GM21390 (cell line): ENCODE data around the gene CRYBG1.
"Not testable (repeated sequence)": the region's sequence is repeated elsewhere in the genome, so short reads cannot be mapped to it uniquely, and the experiment has no call there.

ENCODE experiments used
- ATAC-seq: cut with Tn5 transposase; IDR thresholded peaks from one replicate; pipeline ENCODE4 v1.9.1; 2021; ENCODE audit not compliant: unreplicated experiment

CRYBG1 gene

DNA sequence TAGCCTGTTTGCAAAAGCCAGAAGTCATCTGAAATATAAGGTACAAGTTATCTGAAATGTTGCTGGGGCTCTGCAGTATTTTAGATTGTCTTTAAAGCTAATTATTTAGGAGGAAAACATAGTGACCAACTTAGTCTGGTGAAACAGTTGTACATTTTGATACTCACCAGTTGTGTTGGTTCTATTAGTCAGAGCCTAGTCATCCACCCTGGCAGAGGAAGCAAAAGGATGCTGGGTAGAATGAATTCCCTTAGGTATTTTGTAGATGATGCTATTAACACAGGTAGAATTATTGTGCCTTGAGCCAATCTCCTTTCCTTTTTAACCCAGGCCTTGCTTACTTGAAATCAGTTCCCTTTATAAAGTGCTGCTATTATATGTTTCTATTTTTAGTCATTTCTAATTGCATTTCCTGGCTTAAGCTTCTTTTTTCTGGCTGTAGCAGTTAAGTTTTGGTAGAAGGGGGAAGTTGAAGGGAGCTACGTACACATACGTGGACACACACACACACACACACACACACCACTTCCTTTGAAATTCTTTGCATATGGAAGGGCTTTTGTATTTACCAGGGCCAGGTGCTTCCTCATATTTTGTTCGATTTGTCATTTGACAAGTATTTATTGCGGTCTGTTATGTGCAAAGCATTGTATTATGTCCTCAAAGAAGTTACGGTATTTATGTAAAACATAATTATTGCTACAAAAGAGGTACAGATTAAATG is 186.3 kb downstream of the CRYBG1 start:
- no peak for ATAC-seq

- ATAC-seq: no peak
Observed at GRCh38 chr6:106547601-106548453, 187.3 kb downstream of the CRYBG1 start.

GRCh38 chr6:106548926-106549455 is 188.5 kb downstream of the CRYBG1 start:
- not testable (repeated sequence) for ATAC-seq

- no peak for ATAC-seq
Observed at GRCh38 chr6:106549521-106549920, 189.0 kb downstream of the CRYBG1 start.

- no peak for ATAC-seq
Observed at GRCh38 chr6:106551155-106551554, 190.6 kb downstream of the CRYBG1 start.

DNA sequence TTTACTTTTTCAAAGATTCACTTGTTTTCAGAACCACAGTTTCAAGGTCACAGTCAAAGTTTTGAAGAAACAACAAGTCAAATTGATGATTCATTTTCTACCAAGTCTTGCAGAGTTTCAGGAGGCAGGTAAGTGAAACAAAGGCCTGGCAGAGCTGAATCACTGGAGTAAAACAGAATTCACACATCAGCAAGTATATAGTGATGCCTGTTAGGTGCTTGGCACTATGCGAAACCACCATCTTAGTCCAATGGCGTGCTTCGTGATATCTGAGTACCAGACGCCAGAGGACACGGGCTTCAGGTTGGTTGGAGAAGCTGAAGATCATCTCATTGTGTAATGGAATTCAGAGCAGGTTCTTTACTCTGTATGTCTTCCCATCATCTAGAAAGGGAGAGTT is 192.9 kb downstream of the CRYBG1 start:
- ATAC-seq: no peak

DNA sequence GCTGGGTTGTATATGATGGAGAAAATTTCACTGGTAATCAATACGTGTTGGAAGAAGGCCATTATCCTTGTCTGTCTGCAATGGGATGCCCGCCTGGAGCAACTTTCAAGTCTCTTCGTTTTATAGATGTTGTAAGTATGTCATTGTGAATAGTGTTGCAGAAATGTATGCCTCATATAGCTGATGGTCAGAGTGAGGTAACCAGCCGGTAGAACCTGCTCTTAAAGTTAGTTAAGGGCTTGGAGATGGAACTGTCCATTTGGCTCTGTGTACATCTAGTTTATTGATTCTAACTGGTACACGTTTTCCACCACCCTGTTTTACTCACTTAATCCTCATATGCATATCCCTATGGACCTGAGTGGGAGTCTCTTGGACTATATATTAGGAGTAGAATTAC is 195.2 kb downstream of the CRYBG1 start:
- no peak for ATAC-seq

DNA sequence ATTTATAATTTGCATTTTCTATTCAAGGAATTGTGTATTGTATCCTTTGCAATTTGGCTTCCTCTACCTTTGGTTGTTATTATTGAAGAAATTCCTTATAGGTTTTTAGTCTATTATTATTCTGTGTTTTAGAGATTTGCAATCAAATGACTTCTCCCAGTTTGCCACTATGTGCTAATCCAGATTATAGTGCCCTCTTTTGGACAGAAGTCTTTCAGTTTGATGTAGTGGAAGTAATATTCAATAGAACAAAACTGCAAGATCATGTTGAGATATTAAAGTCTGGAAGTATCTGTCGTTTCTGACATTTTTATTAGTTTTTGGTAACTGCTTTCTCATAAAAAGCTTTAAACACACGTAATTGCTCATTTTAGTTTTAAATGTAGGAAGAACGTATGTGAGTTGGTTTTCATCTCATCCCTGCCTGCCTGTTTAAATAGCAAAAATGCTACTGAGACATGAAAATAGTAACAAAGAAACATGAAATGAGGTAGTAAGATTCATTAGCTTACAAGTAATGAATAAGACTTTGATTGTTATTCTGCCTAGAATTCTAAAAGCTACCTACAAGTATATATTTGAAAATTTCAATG is 195.9 kb downstream of the CRYBG1 start:
- no peak for ATAC-seq

DNA sequence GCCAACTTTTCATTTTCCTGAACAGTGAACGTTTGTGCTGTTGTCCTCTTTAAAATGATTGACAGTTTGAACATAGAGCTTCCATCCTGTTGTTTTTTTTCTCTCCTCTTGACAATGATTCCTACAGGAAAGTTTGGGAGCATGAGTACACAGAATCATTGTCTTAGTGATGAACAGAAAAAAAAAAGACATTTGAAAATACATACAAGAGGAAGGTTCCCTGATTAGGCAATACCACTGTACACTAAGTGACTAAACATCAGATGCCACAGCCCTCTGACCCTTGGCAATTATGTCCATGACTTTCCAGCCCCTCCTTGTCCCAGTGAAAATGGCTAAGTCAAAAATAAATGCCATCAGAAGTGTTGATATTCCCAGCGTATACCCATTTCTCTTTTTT is 197.3 kb downstream of the CRYBG1 start:
- ATAC-seq: no peak

- no peak for ATAC-seq
Observed at GRCh38 chr6:106558364-106558763, 197.8 kb downstream of the CRYBG1 start.

DNA sequence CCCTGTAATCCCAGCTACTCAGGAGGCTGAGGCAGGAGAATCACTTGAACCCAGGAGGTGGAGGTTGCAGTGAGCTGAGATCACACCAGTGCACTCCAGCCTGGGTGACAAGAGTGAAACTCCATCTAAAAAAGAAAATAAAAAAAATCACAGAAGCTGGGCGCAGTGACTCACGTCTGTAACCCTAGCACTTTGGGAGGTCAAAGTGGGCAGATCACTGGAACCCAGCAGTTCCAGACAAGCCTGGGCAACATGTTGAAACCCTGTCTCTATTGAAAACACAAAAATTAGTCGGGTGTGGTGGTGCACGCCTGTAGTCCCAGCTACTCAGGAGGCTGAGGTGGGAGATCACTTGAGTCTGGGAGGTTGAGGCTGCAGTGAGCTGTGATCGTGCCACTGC is 199.1 kb downstream of the CRYBG1 start:
- ATAC-seq: not testable (repeated sequence)

DNA sequence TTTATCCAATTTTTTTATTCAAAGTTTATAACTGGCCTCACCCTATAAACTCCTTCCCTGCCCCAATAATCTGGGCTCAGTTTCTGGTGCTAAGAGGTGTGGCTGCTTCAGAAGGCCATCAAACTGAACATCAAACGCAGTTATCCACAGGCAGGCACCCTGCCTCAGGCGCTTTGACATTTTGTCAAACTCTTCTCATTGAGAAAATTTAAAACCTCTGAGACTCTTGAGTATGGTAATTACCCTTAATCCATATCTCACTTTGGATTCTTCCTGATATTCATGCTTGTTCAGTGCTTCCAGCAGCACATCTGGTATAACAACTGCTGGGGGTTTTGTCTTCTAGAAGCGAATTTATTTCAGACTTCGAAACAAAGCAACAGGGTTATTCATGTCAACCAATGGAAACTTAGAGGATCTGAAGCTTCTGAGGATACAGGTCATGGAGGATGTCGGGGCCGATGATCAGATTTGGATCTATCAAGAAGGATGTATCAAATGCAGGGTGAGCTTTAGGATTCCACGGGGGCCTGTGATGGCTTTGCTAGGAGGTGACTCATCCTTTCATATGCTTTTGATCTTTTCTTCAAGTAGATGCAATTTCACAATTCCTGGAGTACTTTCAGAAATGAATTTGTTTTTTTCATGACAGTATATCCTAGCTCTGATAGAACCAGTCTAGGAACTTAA is 200.6 kb downstream of the CRYBG1 start:
- no peak for ATAC-seq

DNA sequence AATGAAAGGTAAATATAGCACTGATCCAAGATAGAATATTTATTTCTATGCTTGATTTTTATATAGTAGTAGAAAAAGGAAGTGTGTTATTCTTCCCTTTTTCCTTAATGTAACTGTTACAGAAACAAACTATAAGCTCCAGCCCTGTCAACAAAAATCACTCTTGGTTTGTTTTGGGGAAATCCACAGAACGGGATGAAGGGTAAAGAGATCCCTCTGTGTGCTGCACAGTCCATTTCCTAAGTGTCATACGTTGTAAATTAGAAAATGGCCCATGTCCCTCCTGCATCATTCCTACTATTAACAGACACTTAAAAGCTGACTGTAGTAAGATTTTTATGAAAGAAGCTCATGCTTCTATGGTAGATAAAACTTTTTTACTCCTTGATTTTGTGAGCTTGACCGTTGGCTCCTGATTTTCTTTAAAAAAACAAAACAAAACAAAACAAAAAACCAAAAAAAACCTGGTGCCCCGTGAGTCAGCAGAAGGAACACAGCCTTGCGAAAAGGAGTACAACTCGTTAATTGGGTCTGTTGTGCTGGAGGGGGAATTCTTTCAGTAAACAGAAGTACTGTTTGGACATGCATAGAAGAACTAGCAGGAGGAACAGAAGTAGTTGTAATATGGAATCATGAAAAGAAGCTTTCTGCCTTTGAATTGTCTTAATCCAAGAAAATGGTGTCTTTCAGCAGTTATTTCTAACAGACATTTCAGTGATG is 201.3 kb downstream of the CRYBG1 start:
- ATAC-seq: no peak

GRCh38 chr6:106563614-106564013 is 203.1 kb downstream of the CRYBG1 start:
- no peak for ATAC-seq

GRCh38 chr6:106564476-106564875 is 204.0 kb downstream of the CRYBG1 start:
- ATAC-seq: no peak

DNA sequence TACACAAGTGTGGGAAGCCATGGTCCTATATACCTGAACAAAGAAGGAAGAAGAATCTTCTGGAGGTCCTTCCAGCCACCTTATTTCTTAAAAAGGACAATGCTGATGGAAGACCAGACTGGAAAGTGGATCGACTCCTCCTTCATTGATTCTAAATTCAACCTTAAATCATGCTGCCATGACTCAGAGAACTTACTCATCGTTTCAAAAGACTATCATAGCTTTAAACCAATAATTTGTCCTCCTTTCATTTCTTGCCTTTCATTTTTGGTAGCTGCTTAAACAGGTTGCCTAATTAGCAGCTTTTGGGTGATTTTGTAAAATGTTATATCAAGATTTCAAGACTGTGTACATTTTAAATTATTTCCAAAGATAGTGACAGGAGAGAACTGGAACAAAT is 208.0 kb downstream of the CRYBG1 start:
- ATAC-seq: no peak

DNA sequence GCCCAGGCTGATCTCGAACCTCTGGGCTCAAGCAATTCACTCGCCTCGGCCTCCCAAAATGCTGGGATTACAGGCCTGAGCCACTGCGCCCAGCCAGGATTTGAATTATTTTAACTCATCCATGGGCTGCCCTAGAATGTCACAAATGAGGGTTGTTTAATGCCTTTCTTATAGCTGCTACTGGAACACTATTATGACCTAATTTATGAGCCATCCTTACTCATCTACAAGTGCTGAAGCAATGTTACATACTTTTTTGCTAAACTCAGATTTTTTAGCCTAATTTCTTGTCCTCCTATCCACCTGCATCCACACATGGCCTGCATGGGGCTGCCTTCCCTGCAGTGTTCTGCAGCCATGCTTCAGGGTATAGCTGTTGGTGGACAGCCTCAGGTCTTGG is 208.9 kb downstream of the CRYBG1 start:
- no peak for ATAC-seq

DNA sequence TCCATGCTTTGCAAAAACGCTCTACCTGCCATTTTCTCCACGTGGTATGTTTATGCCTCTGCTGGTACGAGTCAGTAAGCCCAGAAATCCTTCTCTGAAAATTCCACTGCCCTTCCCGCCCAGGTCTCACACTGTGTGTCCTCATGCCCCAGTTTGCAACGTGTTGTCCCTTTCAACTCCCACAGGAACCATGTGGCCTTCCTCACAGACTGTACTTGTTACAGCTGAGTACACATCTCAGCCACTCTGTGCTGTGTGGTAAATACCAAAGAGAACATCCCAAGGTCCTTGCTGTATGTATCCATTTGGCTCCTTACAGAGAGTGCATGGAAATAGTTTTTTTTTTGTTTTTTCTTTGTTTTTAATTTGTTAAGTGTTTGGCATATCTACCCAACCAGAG is 211.9 kb downstream of the CRYBG1 start:
- no peak for ATAC-seq

DNA sequence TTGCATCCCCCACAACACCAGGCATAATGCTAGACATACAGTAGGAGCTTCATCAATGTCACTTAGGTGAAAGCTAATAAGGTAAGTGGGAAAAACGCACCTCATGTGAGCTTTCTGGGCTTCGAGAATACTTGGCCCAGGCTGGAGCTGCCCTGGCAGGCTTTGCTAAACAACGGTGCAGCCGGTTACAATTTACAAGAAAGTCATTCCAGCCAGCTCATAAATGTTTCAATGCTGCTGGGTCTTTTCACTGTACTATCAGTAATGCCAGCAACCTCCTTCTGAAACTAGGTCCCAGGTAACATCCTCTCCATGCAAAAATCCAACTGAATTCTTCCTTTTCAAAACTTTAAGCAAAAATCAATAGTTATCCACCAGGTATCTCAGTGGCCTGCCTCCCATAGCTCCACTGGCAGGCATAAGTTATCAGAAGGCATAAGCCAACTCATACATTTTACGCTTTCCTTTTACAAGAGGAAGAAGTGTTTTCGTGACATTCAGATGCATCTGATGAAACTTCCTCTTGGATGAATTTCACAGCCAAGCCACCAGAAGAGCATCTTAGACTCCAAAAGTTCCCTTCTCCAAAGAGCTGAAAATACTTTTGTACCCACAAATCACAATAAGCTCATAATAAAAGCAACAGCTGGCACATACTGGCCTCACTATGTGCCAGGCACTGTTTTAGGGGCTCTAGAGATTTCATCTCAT is 212.5 kb downstream of the CRYBG1 start:
- no peak for ATAC-seq
